OCI-LY1 (cell line): ENCODE results near the gene TOR2A.

Experiments
- H2AFZ ChIP-seq: fragments of 200-600 bp; sonication (generic), shearing (Covaris generic); 2 replicates; pipeline ENCODE4 v1.6.0; 2014; ENCODE audit warnings: antibody characterized with exemption, mild to moderate bottlenecking, low read length
- H3F3A ChIP-seq: fragments of 200-600 bp; sonication (generic), shearing (Covaris generic); 2 replicates; pipeline ENCODE4 v1.6.0; 2014; ENCODE audit warnings: mild to moderate bottlenecking, antibody characterized with exemption, low read length, moderate library complexity; ENCODE audit not compliant: insufficient read depth
- H3K27ac ChIP-seq: fragments of 200-600 bp; sonication (generic); 2 replicates; pipeline ENCODE4 v1.5.1; 2014; ENCODE audit warnings: low read length, mixed run types, mild to moderate bottlenecking, low read depth; ENCODE audit not compliant: poor library complexity, severe bottlenecking
- H3K27me3 ChIP-seq: fragments of 200-600 bp; sonication (generic); 2 replicates; pipeline ENCODE4 v1.6.0; 2014; ENCODE audit warnings: antibody characterized with exemption, mild to moderate bottlenecking, low read length, moderate library complexity; ENCODE audit not compliant: insufficient read depth
- H3K36me3 ChIP-seq: fragments of 200-600 bp; sonication (generic); 2 replicates; pipeline ENCODE4 v1.6.1; 2014; ENCODE audit warnings: mild to moderate bottlenecking, antibody characterized with exemption, low read length, moderate library complexity, mixed read lengths; ENCODE audit not compliant: insufficient read depth
- H3K4me1 ChIP-seq: fragments of 200-600 bp; sonication (generic); 2 replicates; pipeline ENCODE4 v1.5.1; 2014; ENCODE audit warnings: mild to moderate bottlenecking, low read length, moderate library complexity; ENCODE audit not compliant: insufficient read depth, severe bottlenecking
- H3K4me2 ChIP-seq: fragments of 200-600 bp; sonication (generic), shearing (Covaris generic); 2 replicates; pipeline ENCODE4 v1.6.1; 2014; ENCODE audit warnings: low read length
- H3K4me3 ChIP-seq: fragments of 200-600 bp; sonication (generic); 2 replicates; pipeline ENCODE4 v1.5.1; 2014; ENCODE audit warnings: low read length, low read depth, mild to moderate bottlenecking, mixed read lengths; ENCODE audit not compliant: poor library complexity, severe bottlenecking
- H3K79me2 ChIP-seq: fragments of 200-600 bp; shearing (Covaris generic); 2 replicates; pipeline ENCODE4 v1.6.1; 2016; ENCODE audit warnings: mixed run types, low read length, mixed read lengths; ENCODE audit not compliant: insufficient read depth
- H3K9ac ChIP-seq: fragments of 200-600 bp; sonication (generic), shearing (Covaris generic); 2 replicates; pipeline ENCODE4 v1.6.1; 2014; ENCODE audit warnings: mild to moderate bottlenecking, low read length, mixed read lengths
- H3K9me2 ChIP-seq: fragments of 200-600 bp; sonication (generic), shearing (Covaris generic); 2 replicates; pipeline ENCODE4 v1.6.1; 2014; ENCODE audit warnings: low read depth, mild to moderate bottlenecking, low read length, mixed read lengths
- H3K9me3 ChIP-seq: fragments of 200-600 bp; shearing (Covaris generic); 2 replicates; pipeline ENCODE4 v1.6.1; 2014; ENCODE audit warnings: low read length, mixed read lengths
- H4K20me1 ChIP-seq: fragments of 200-600 bp; sonication (generic), shearing (Covaris generic); 2 replicates; pipeline ENCODE4 v1.6.0; 2016; ENCODE audit warnings: mild to moderate bottlenecking, low read length; ENCODE audit not compliant: insufficient read depth
- CTCF ChIP-seq: fragments of 200-600 bp; sonication (generic), shearing (Covaris generic); IDR thresholded peaks from 2 replicates; pipeline ENCODE4 v1.5.1; 2017; ENCODE audit warnings: mild to moderate bottlenecking, antibody characterized with exemption, low read length, moderate library complexity, mixed read lengths
- EZH2 ChIP-seq: fragments of 200-600 bp; sonication (generic), shearing (Covaris generic); IDR thresholded peaks from 2 replicates; pipeline ENCODE4 v1.8.0; 2017; ENCODE audit warnings: borderline replicate concordance, mixed run types, mild to moderate bottlenecking, antibody characterized with exemption, low read length, moderate library complexity, mixed read lengths

TOR2A gene

GRCh38 chr9:127698386-127698785 lies 36.7 kb downstream of the TOR2A start:
- Histone ChIP-seq H3K27me3 (no peaks in the 10 kb centered on the region; the same call in 1 of the 2 replicates), H3K4me2 (no peak overlapping the region), H4K20me1 (no peaks in the 10 kb centered on the region), H2AFZ (no peak overlapping the region), H3K9ac (no peak overlapping the region), H3K27ac (no peak overlapping the region), H3K36me3 (no peaks in the 10 kb centered on the region), H3K4me3 (no peak overlapping the region), H3F3A (no peaks in the 10 kb centered on the region; the same call in 1 of the 2 replicates), H3K9me3 (no peaks in the 10 kb centered on the region), H3K4me1 (peaks cover 10% of the 10 kb centered on the region), H3K79me2 (no peaks in the 10 kb centered on the region), H3K9me2 (no peaks in the 10 kb centered on the region)
- TF ChIP-seq CTCF: no peak
- TF ChIP-seq EZH2: no peak

GRCh38 chr9:127697575-127697974 lies 37.5 kb downstream of the TOR2A start:
- Histone ChIP-seq H3K9me3 (no peaks in the 10 kb centered on the region), H3K9me2 (no peaks in the 10 kb centered on the region), H2AFZ (no peak overlapping the region), H3K4me1 (peaks cover 10% of the 10 kb centered on the region), H3K36me3 (no peaks in the 10 kb centered on the region), H3K27me3 (no peaks in the 10 kb centered on the region; the same call in 1 of the 2 replicates), H3K27ac (no peak overlapping the region), H3K79me2 (no peaks in the 10 kb centered on the region), H3K4me3 (no peak overlapping the region), H3K4me2 (no peak overlapping the region), H3K9ac (no peak overlapping the region), H4K20me1 (no peaks in the 10 kb centered on the region), H3F3A (no peaks in the 10 kb centered on the region; the same call in 1 of the 2 replicates)
- TF ChIP-seq CTCF: no peak
- TF ChIP-seq EZH2: no peak

- Histone ChIP-seq H3K79me2 (no peaks in the 10 kb centered on the region), H3K9me2 (no peaks in the 10 kb centered on the region), H3K27me3 (no peaks in the 10 kb centered on the region; the same call in none of the 2 replicates), H3K4me1 (peaks cover 10% of the 10 kb centered on the region), H3K36me3 (no peaks in the 10 kb centered on the region), H3F3A (no peaks in the 10 kb centered on the region), H3K9ac (no peak overlapping the region), H3K4me2 (no peak overlapping the region), H3K27ac (no peak overlapping the region), H4K20me1 (no peaks in the 10 kb centered on the region), H3K4me3 (no peak overlapping the region), H2AFZ (no peak overlapping the region), H3K9me3 (no peaks in the 10 kb centered on the region)
- TF ChIP-seq EZH2: no peak
- no peak for TF ChIP-seq CTCF
These were observed 40.0 kb downstream of the TOR2A start for GRCh38 chr9:127694890-127695720.
